Liver (tissue), 9 donors: ENCODE results near the gene SPTBN4. TPM values are rescaled to one million over a fixed set of nuclear protein-coding genes. Genes with fewer than 3 reads are reported as not detected.
A peak's percentile ranks its signal among the peaks of the same experiment; 100 is the strongest.

Experiments used
- DNase-seq: peaks from one replicate; pipeline ENCODE4 v3.0.0-alpha.2; 2017; ENCODE audit warnings: low spot score
- H3K27ac ChIP-seq, 2 donors: one replicate each; pipeline ENCODE4 v1.7.0; 2013; ENCODE audit warnings: inconsistent platforms in 2 of 2, low read length in 2 of 2, control low read depth in 1 of 2, low read depth in 1 of 2, mild to moderate bottlenecking in 1 of 2
- H3K27me3 ChIP-seq, 4 donors: one replicate each; pipeline versions ENCODE4 v1.6.1 to v1.7.0; 2013; ENCODE audit warnings: low read length in 3 of 4, inconsistent platforms in 1 of 4, mild to moderate bottlenecking in 1 of 4, moderate library complexity in 1 of 4; ENCODE audit not compliant: control insufficient read depth in 4 of 4, insufficient read depth in 4 of 4
- H3K36me3 ChIP-seq, 4 donors: one replicate each; pipeline versions ENCODE4 v1.6.1 to v1.7.0; 2013; ENCODE audit warnings: low read length in 3 of 4, mild to moderate bottlenecking in 3 of 4, low read depth in 1 of 4, moderate library complexity in 1 of 4; ENCODE audit not compliant: control insufficient read depth in 4 of 4, insufficient read depth in 3 of 4
- H3K4me1 ChIP-seq, 4 donors: one replicate each; pipeline versions ENCODE4 v1.6.1 to v1.7.0; 2013; ENCODE audit warnings: low read length in 3 of 4, mild to moderate bottlenecking in 3 of 4, moderate library complexity in 1 of 4; ENCODE audit not compliant: control insufficient read depth in 4 of 4, insufficient read depth in 4 of 4
- H3K4me3 ChIP-seq, 3 donors: one replicate each; pipeline versions ENCODE4 v1.6.1 to v1.7.0; 2013; ENCODE audit warnings: low read length in 3 of 3, control low read depth in 1 of 3, low read depth in 1 of 3, mild to moderate bottlenecking in 1 of 3
- H3K9ac ChIP-seq, 2 donors: one replicate each; pipeline ENCODE4 v1.7.0; 2013; ENCODE audit warnings: low read length in 2 of 2, mild to moderate bottlenecking in 2 of 2, moderate library complexity in 2 of 2, control low read depth in 1 of 2, low read depth in 1 of 2
- H3K9me3 ChIP-seq, 4 donors: one replicate each; pipeline versions ENCODE4 v1.6.1 to v1.7.0; 2013; ENCODE audit warnings: low read length in 3 of 4; ENCODE audit not compliant: control insufficient read depth in 4 of 4
- CTCF ChIP-seq: fragments of 150-350 bp; IDR thresholded peaks from 2 replicates; pipeline ENCODE4 v1.5.1; 2017; ENCODE audit warnings: improper control_type of control experiment, low read depth, low read length; ENCODE audit not compliant: missing input control
- EGR1 ChIP-seq, 2 donors: IDR thresholded peaks; 2 replicates each; pipeline ENCODE4 v1.6.1; 2016 to 2018; ENCODE audit warnings: antibody characterized with exemption in 2 of 2, low read depth in 2 of 2
- FOXA1 ChIP-seq: IDR thresholded peaks from 2 replicates; pipeline ENCODE4 v1.6.1; 2016; ENCODE audit warnings: antibody characterized with exemption
- GABPA ChIP-seq, 2 donors: IDR thresholded peaks in 1 of 2; conservative IDR thresholded peaks in 1 of 2; 2 replicates each; pipeline ENCODE4 v1.6.1; 2016; ENCODE audit warnings: antibody characterized with exemption in 2 of 2, mild to moderate bottlenecking in 1 of 2, moderate library complexity in 1 of 2
- HNF4A ChIP-seq, 2 donors: conservative IDR thresholded peaks; 2 replicates each; pipeline ENCODE4 v1.6.1; 2016; ENCODE audit warnings: antibody characterized with exemption in 2 of 2, mild to moderate bottlenecking in 2 of 2
- HNF4G ChIP-seq: IDR thresholded peaks from 2 replicates; pipeline ENCODE4 v1.6.1; 2016; ENCODE audit warnings: antibody characterized with exemption
- JUND ChIP-seq, 2 donors: IDR thresholded peaks; 2 replicates each; pipeline ENCODE4 v1.6.1; 2016; ENCODE audit warnings: antibody characterized with exemption in 2 of 2
- MAX ChIP-seq: IDR thresholded peaks from 2 replicates; pipeline ENCODE4 v1.6.1; 2016; ENCODE audit warnings: antibody characterized with exemption
- NR2F2 ChIP-seq: IDR thresholded peaks from 2 replicates; pipeline ENCODE4 v1.6.1; 2016; ENCODE audit warnings: antibody characterized with exemption
- RAD21 ChIP-seq, 2 donors: IDR thresholded peaks; 2 replicates each; pipeline ENCODE4 v1.6.1; 2016; ENCODE audit warnings: antibody characterized with exemption in 2 of 2, mild to moderate bottlenecking in 2 of 2
- REST ChIP-seq: IDR thresholded peaks from 2 replicates; pipeline ENCODE4 v1.6.1; 2016; ENCODE audit warnings: antibody characterized with exemption, mild to moderate bottlenecking
- RXRA ChIP-seq, 2 donors: IDR thresholded peaks; 2 replicates each; pipeline ENCODE4 v1.6.1; 2017 to 2018; ENCODE audit warnings: antibody characterized with exemption in 2 of 2, mild to moderate bottlenecking in 1 of 2
- SP1 ChIP-seq: IDR thresholded peaks from 2 replicates; pipeline ENCODE4 v1.6.1; 2018; ENCODE audit warnings: antibody characterized with exemption, mild to moderate bottlenecking
- TAF1 ChIP-seq: conservative IDR thresholded peaks from 2 replicates; pipeline ENCODE4 v1.6.1; 2016; ENCODE audit warnings: antibody characterized with exemption, mild to moderate bottlenecking
- YY1 ChIP-seq: IDR thresholded peaks from 2 replicates; pipeline ENCODE4 v1.6.1; 2016; ENCODE audit warnings: antibody characterized with exemption, mild to moderate bottlenecking
- ZBTB33 ChIP-seq: IDR thresholded peaks from 2 replicates; pipeline ENCODE4 v1.6.1; 2016; ENCODE audit warnings: antibody characterized with exemption
- WGBS: extraction: QIAGEN DNeasy Blood & Tissue Kit; methylation state at CpG from one replicate; pipeline ENCODE4 v1.1.7; 2013; 5-methylcytosine and 5-hydroxymethylcytosine counted together
- polyA plus RNA-seq, 2 donors: library from polyadenylated mRNA; stranded (reverse) in 1 of 2; unstranded in 1 of 2; fragments of 200-250 nt in 1 of 2; fragments of >200 nt in 1 of 2; fragmentation: Nextera tagmentation in 1 of 2; extraction: Ambion mirVana in 1 of 2; gene quantifications; one replicate each; pipeline versions ENCODE4 v1.2.1 to v1.2.3, GENCODE V29; 2013 to 2015
- total RNA-seq, 2 donors: library from RNA; depleted of rRNA; stranded (reverse); fragments of >200 nt; gene quantifications; one replicate each; pipeline ENCODE4 v1.2.3, GENCODE V29; 2014
- donor health status: healthy.
- donor health status: healthy.
- donor health status: healthy.
- donor health status: healthy.
- donor health status: healthy.

SPTBN4 gene
- total and polyA plus RNA-seq, 4 donors: 0.13 to 1.1 (median 0.62) TPM

- Histone ChIP-seq H3K27ac (no peak overlapping the region), H3K9ac (no peak overlapping the region), H3K27me3 (peaks cover 0 to 3% (median 0%) of the 10 kb centered on the region in 4 donors), H3K4me3 (no peak overlapping the region), H3K9me3 (no peaks in the 10 kb centered on the region), H3K36me3 (no peaks in the 10 kb centered on the region), H3K4me1 (peaks cover 20 to 49% (median 28%) of the 10 kb centered on the region in 4 donors)
- WGBS: 48% methylated on average over 31 of the region's 31 CpGs
- TF ChIP-seq MAX: peak; percentile 22
- no peak for TF ChIP-seq RXRA (IDR thresholded peaks at IDR 0.05)
- no peak for DNase-seq
These were observed 140.8 kb downstream of the SPTBN4 start for GRCh38 chr19:40607311-40608239.

GRCh38 chr19:40608240-40608621, 141.4 kb downstream of the SPTBN4 start:
- peaks cover 0 to 1% (median 0%) of the 10 kb centered on the region in 4 donors for H3K36me3 ChIP-seq
- no peaks in the 10 kb centered on the region for H3K9me3 ChIP-seq
- no peak overlapping the region for H3K9ac ChIP-seq
- no peak overlapping the region for H3K4me3 ChIP-seq
- H3K4me1 ChIP-seq: peaks cover 20 to 43% (median 26%) of the 10 kb centered on the region in 4 donors
- peaks cover 0 to 3% (median 0%) of the 10 kb centered on the region in 4 donors for H3K27me3 ChIP-seq
- H3K27ac ChIP-seq: no peak overlapping the region
- DNase-seq: no peak
- TF ChIP-seq NR2F2 (no peak), ZBTB33 (no peak), RXRA (IDR thresholded peaks at IDR 0.05) (no peak), HNF4G (no peak)
- WGBS: 89% methylated on average over 14 of the region's 14 CpGs

- Histone ChIP-seq H3K4me3 (no peak overlapping the region), H3K36me3 (peaks cover 0 to 1% (median 0%) of the 10 kb centered on the region in 4 donors), H3K4me1 (peaks cover 19 to 36% (median 24%) of the 10 kb centered on the region in 4 donors), H3K9me3 (no peaks in the 10 kb centered on the region), H3K27me3 (peaks cover 0 to 3% (median 0%) of the 10 kb centered on the region in 4 donors), H3K27ac (no peak overlapping the region), H3K9ac (no peak overlapping the region)
- no peak for DNase-seq
- 74% methylated on average over 4 of the region's 4 CpGs for WGBS
- TF ChIP-seq JUND (IDR thresholded peaks at IDR 0.05) (no peak), HNF4A (conservative IDR thresholded peaks at IDR 0.05) (no peak), CTCF (no peak), REST (no peak), ZBTB33 (no peak), GABPA (IDR thresholded peaks at IDR 0.05 in 1 of 2, conservative IDR thresholded peaks at IDR 0.05 in 1 of 2) (no peak), FOXA1 (no peak), YY1 (no peak), MAX (no peak), RAD21 (IDR thresholded peaks at IDR 0.05) (no peak), TAF1 (no peak), SP1 (no peak), NR2F2 (no peak), EGR1 (IDR thresholded peaks at IDR 0.05; ENCODE audit: low read depth in 2 of 2) (no peak)
These were observed 142.2 kb downstream of the SPTBN4 start for GRCh38 chr19:40608957-40609356.
